Raji (cell line): Measurements from ENCODE around the gene TMEM179.

Experiments
- POLR2A ChIP-seq: IDR thresholded peaks from 2 replicates; pipeline ENCODE4 v1.6.1; 2011; ENCODE audit warnings: low read depth, low read length, control low read depth; ENCODE audit not compliant: insufficient read depth

TMEM179 gene

DNA sequence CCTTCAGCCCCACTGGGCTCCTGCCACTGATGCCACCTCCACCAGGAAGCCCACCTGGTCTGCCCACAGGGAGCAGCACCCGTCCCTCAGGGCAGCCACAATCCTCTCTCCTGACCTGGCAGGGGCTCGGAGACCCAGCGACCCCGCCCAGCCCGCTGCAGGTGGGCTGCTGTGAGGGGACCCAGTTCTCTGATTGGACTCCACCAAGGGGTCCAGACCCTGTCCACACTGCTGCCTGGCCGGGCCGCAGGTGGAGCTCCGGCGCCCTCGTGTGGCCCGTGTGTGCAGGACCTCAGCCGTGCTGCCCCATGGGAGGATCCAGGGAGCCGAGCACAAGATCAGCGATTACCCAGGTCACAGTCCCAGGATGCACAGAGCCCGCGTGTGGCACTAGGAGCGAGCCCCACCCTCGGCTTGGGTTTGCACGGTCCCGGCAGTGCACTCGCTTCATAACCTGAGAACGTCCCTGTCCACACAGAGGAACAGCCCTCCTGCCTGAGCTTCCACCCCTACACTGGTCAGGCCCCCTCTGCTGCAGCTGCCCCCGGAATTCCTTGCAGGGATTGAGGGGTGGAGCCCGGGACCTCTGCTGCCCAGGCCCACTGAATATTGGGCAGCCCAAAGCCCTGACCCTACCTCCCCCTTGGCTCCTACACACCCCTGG is 35.4 kb upstream of the TMEM179 start:
- no peak for TF ChIP-seq POLR2A

DNA sequence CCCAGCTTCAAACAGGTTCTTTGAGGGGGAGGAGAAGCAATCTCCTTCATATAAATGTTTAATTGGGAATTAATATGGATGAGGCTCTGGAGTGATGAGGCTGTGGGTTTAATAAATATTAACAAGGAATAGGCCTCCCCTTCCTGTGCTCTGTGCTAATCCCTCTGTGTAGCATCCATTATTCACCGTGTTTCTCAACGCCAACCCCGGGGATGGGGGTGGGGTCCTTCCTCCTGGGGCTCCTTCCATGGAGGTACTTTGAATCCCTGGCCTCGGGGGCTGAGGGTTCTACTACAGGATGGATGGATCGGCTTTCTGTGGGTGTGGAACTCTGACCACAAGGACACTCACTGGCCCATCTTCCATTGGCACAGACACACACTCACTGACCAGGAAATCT is 34.9 kb upstream of the TMEM179 start:
- no peak for TF ChIP-seq POLR2A

DNA sequence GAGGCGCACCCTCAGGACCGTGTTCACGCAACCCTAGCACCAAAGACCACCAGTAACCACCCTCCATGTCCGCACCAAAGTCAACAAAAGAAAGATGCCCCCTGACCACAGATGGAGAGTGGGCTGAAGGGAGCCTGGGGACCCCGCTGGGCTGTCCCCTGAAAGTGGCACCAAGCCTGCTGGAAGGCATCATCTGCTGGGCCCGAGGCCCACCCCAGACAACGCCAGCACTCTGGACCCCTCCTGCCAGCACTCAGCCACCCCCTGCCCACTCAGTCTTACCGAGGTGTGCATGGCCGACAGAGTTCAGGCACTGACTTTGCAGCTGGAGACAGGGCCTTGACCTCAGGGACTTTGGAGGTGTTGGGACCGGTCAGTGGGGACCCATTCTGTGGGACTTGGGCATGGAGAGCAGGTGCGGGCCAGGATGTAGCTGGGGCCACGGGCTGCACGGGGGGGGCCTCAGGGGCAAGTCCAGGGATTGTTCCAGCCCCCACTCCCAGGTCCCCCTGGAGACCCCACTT is 34.4 kb upstream of the TMEM179 start:
- TF ChIP-seq POLR2A, result no peak

DNA sequence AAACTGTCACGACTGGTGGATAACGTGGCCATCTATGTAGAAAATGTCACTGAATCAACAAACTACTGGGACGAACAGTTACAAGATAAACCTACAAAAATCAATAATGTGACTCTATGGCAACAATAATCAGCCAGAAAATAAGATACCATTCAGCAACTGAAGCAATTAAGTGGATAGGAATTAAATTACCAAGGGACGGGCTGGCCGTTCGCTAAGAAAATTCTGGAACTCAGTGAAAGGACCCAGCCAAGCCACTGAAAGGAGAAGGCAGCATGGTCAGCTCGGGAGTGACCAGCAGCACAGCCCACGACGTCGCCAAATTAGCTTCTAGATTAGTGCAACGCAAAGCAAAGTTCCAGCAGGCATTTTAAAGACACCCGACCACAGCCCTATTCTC is 33.6 kb upstream of the TMEM179 start:
- no peak for TF ChIP-seq POLR2A

GRCh38 chr14:104637546-104638003 is 33.0 kb upstream of the TMEM179 start:
- TF ChIP-seq POLR2A, result no peak

GRCh38 chr14:104636131-104636530 is 31.6 kb upstream of the TMEM179 start:
- no peak for TF ChIP-seq POLR2A

- TF ChIP-seq POLR2A, result no peak
Measured at GRCh38 chr14:104635717-104636116, 31.1 kb upstream of the TMEM179 start.

DNA sequence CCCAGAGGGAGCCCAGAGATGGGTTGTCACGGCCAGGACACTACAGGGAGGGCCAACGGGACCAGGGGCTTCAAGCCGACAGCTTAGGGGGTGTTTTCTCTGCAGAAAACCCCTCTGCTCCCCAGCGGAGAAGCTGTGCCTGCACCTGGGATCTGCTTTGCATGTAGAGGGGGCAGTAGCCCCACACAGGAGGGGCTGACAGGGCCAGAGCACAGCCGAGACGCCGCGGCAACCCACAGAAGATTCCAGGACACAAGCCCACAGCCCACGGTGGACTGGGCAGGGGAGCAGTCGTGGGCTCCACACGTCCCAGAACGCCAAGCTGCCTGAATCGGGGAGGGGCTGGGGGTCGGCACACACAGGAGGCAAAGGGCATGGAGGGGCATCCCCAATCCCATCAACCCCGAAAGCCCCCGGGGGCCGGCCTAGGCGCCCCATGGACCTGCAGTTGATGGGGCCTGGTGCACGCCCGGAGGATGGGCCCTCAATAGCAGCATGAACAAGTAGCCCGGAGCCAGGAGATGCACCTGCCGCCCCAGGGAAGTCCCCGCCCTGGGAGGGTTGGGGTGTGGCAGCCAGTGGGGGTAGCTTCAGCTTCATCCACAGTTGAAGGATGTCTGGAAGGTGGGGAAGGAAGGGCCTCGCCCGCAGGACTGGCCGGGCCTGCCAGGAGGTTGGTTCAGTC is 30.5 kb upstream of the TMEM179 start:
- TF ChIP-seq POLR2A, result no peak

GRCh38 chr14:104634138-104634760 is 29.7 kb upstream of the TMEM179 start:
- no peak for TF ChIP-seq POLR2A

DNA sequence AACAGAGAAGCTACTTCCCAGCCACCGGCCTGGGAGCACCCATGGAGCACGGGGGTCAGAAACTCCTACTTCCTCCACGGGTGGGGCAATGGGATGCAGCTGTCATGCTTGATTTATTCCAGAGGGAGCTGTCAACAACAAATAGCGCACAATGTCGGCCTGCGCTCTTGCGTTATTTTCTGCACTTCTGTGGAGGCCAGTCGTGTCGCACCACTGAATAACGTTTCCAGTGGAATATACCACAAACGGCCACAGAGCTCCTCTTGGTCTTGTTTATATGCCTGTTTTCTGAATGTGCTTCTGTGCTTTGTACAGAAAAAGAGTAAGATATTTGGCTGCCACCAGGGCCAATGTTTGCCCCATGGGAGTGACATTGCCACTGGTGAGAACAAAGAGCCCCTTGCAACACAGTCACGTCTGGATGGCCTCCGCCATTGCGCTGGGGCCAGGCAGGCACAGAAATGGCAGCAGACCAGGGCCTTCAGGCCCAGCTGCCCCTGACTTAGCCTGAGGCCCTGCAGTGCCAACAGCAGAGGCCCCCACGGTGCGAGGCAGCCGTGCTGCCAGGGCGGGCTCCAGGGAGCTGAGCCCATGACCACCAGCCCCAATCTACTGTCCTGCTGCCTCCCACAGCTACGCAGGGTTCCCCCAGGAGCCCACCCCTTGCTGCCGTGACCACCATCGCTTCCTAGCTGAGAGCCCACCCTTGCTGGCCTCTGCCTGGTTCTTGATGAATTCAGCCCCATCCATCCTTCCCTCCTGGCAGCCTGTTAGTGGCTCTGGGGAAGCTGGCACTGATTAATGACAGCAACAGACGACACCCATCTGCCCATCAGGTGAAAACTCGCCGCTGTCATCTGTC is 28.9 kb upstream of the TMEM179 start:
- no peak for TF ChIP-seq POLR2A

DNA sequence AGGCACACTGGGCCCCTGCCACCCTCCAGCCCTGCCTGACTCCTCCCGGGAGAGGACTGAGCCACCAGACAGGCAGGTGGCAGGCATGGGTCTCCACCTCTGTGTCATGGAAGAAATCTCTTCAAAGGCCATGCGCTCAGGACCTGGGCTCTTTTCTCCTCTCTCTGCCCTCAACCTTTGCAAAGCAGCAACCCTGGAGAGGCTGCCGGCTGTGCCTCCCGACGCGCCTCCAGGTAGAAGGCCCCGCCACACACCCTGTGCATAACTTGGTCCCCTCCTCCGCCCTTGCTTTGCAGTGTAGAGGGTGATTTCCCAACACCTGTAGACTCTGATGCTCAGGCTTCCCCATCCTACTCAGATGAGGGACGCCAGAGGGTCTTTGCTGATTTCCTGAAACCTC is 28.2 kb upstream of the TMEM179 start:
- no peak for TF ChIP-seq POLR2A

GRCh38 chr14:104624939-104625338 is 20.4 kb upstream of the TMEM179 start:
- TF ChIP-seq POLR2A, result no peak

- TF ChIP-seq POLR2A, result no peak
Measured at GRCh38 chr14:104614126-104614812, 9.7 kb upstream of the TMEM179 start.

DNA sequence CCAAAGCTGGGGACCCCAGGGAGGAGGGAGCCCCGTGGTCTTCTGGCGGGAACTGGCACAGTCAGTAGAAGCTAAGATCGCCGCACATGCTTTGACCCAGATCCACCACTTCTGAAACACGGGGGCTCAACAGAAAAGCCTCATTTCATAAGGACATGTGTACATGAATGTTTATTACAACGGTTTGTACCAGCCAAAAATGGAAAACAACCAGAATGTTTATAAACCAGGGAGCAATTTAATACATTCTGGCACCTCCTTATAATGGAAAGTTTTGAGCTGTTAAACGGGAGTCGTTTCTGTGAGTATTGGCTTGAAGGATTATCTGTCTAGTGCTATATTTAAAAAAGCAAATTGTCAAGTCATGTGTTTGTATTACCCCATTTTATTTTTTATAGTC is 7.3 kb upstream of the TMEM179 start:
- no peak for TF ChIP-seq POLR2A
